ENCODE measurements around the gene OR8K3.

Gene OR8K3
- 0 reads per million in 3 donors for total RNA-seq

GRCh38 chr11:56314844-56315243 lies at the start of gene OR8K3:
OR8K3 (plus strand) TSS chr11:56315144; CDS start chr11:56318307, 3,163 bp downstream.
- no peak within 1 kb of the TSS for H3K27ac ChIP-seq (ENCODE audit: insufficient read depth, low read length, poor library complexity, severe bottlenecking)

GRCh38 chr11:56271092-56271491 lies 43.9 kb upstream of the OR8K3 start:
- no peak overlapping the region for H3K27ac ChIP-seq (ENCODE audit: insufficient read depth, low read length, poor library complexity, severe bottlenecking)
- H3K27me3 ChIP-seq (replicated peaks; ENCODE audit: control insufficient read depth, insufficient read depth, low read length, poor library complexity, severe bottlenecking) = no peaks in the 10 kb centered on the region
- no peaks in the 10 kb centered on the region for H3K9me3 ChIP-seq (ENCODE audit: control insufficient read depth, low read length)
- H3K36me3 ChIP-seq (ENCODE audit: control insufficient read depth, insufficient read depth, low read length) = no peaks in the 10 kb centered on the region
- DNase-seq = no peak
- no peaks in the 10 kb centered on the region for H3K4me1 ChIP-seq (ENCODE audit: control insufficient read depth, insufficient read depth, low read length, poor library complexity, severe bottlenecking)
- no peak overlapping the region for H3K4me3 ChIP-seq (ENCODE audit: insufficient read depth, low read depth, low read length, poor library complexity, severe bottlenecking)

More at GRCh38 chr11:56314844-56315243, at the start of gene OR8K3:
- no peaks in the 10 kb centered on the region for H3K9me3 ChIP-seq (ENCODE audit: control insufficient read depth, low read length)
- no peak within 1 kb of the TSS for H3K4me3 ChIP-seq (ENCODE audit: insufficient read depth, low read depth, low read length, poor library complexity, severe bottlenecking)
- no peaks in the 10 kb centered on the region for H3K4me1 ChIP-seq (ENCODE audit: control insufficient read depth, insufficient read depth, low read length, poor library complexity, severe bottlenecking)
- H3K27me3 ChIP-seq (replicated peaks; ENCODE audit: control insufficient read depth, insufficient read depth, low read length, poor library complexity, severe bottlenecking) = no peaks in the 10 kb centered on the region
- H3K36me3 ChIP-seq (ENCODE audit: control insufficient read depth, insufficient read depth, low read length) = no peaks in the 10 kb centered on the region
- no peak for DNase-seq

- no peak for DNase-seq
- Histone ChIP-seq H3K4me3 (ENCODE audit: insufficient read depth, low read depth, low read length, poor library complexity, severe bottlenecking) (no peak within 1 kb of the TSS), H3K4me1 (ENCODE audit: control insufficient read depth, insufficient read depth, low read length, poor library complexity, severe bottlenecking) (no peaks in the 10 kb centered on the region), H3K27me3 (replicated peaks; ENCODE audit: control insufficient read depth, insufficient read depth, low read length, poor library complexity, severe bottlenecking) (no peaks in the 10 kb centered on the region), H3K36me3 (ENCODE audit: control insufficient read depth, insufficient read depth, low read length) (no peaks in the 10 kb centered on the region), H3K27ac (ENCODE audit: insufficient read depth, low read length, poor library complexity, severe bottlenecking) (no peak within 1 kb of the TSS), H3K9me3 (ENCODE audit: control insufficient read depth, low read length) (no peaks in the 10 kb centered on the region)
These were observed 41.1 kb upstream of the OR8K3 start, which contains the start of gene OR5T1 for GRCh38 chr11:56273854-56274253. OR5T1 (plus strand) TSS chr11:56274154; CDS start chr11:56275639, 1,485 bp downstream.

- H3K27me3 ChIP-seq (replicated peaks; ENCODE audit: control insufficient read depth, insufficient read depth, low read length, poor library complexity, severe bottlenecking) = no peaks in the 10 kb centered on the region
- no peak within 1 kb of the TSS for H3K4me3 ChIP-seq (ENCODE audit: insufficient read depth, low read depth, low read length, poor library complexity, severe bottlenecking)
- no peak for DNase-seq
- H3K27ac ChIP-seq (ENCODE audit: insufficient read depth, low read length, poor library complexity, severe bottlenecking) = no peak within 1 kb of the TSS
- no peaks in the 10 kb centered on the region for H3K9me3 ChIP-seq (ENCODE audit: control insufficient read depth, low read length)
- no peaks in the 10 kb centered on the region for H3K36me3 ChIP-seq (ENCODE audit: control insufficient read depth, insufficient read depth, low read length)
- H3K4me1 ChIP-seq (ENCODE audit: control insufficient read depth, insufficient read depth, low read length, poor library complexity, severe bottlenecking) = no peaks in the 10 kb centered on the region
These were observed 22.8 kb upstream of the OR8K3 start, which contains the start of gene OR8H1 for GRCh38 chr11:56292154-56292553. OR8H1 (minus strand) TSS chr11:56292254; CDS start chr11:56291062, 1,192 bp downstream.

- Histone ChIP-seq H3K27ac (ENCODE audit: insufficient read depth, low read length, poor library complexity, severe bottlenecking) (no peak overlapping the region), H3K36me3 (ENCODE audit: control insufficient read depth, insufficient read depth, low read length) (no peaks in the 10 kb centered on the region), H3K4me3 (ENCODE audit: insufficient read depth, low read depth, low read length, poor library complexity, severe bottlenecking) (no peak overlapping the region), H3K27me3 (replicated peaks; ENCODE audit: control insufficient read depth, insufficient read depth, low read length, poor library complexity, severe bottlenecking) (no peaks in the 10 kb centered on the region), H3K4me1 (ENCODE audit: control insufficient read depth, insufficient read depth, low read length, poor library complexity, severe bottlenecking) (no peaks in the 10 kb centered on the region), H3K9me3 (ENCODE audit: control insufficient read depth, low read length) (no peaks in the 10 kb centered on the region)
- DNase-seq = no peak
These were observed 18.0 kb upstream of the OR8K3 start for GRCh38 chr11:56296898-56297297.

- H3K4me1 ChIP-seq (ENCODE audit: control insufficient read depth, insufficient read depth, low read length, poor library complexity, severe bottlenecking) = no peaks in the 10 kb centered on the region
- no peak overlapping the region for H3K4me3 ChIP-seq (ENCODE audit: insufficient read depth, low read depth, low read length, poor library complexity, severe bottlenecking)
- DNase-seq = no peak
- no peaks in the 10 kb centered on the region for H3K27me3 ChIP-seq (replicated peaks; ENCODE audit: control insufficient read depth, insufficient read depth, low read length, poor library complexity, severe bottlenecking)
- no peaks in the 10 kb centered on the region for H3K36me3 ChIP-seq (ENCODE audit: control insufficient read depth, insufficient read depth, low read length)
- no peaks in the 10 kb centered on the region for H3K9me3 ChIP-seq (ENCODE audit: control insufficient read depth, low read length)
- no peak overlapping the region for H3K27ac ChIP-seq (ENCODE audit: insufficient read depth, low read length, poor library complexity, severe bottlenecking)
These were observed 7.1 kb upstream of the OR8K3 start for GRCh38 chr11:56307836-56308235.

- Histone ChIP-seq H3K36me3 (ENCODE audit: control insufficient read depth, insufficient read depth, low read length) (no peaks in the 10 kb centered on the region), H3K4me1 (ENCODE audit: control insufficient read depth, insufficient read depth, low read length, poor library complexity, severe bottlenecking) (no peaks in the 10 kb centered on the region), H3K9me3 (ENCODE audit: control insufficient read depth, low read length) (no peaks in the 10 kb centered on the region), H3K27ac (ENCODE audit: insufficient read depth, low read length, poor library complexity, severe bottlenecking) (no peak overlapping the region), H3K27me3 (replicated peaks; ENCODE audit: control insufficient read depth, insufficient read depth, low read length, poor library complexity, severe bottlenecking) (no peaks in the 10 kb centered on the region), H3K4me3 (ENCODE audit: insufficient read depth, low read depth, low read length, poor library complexity, severe bottlenecking) (no peak overlapping the region)
- DNase-seq = no peak
These were observed 17.0 kb downstream of the OR8K3 start for GRCh38 chr11:56331861-56332491.

- Histone ChIP-seq H3K9me3 (ENCODE audit: control insufficient read depth, low read length) (peaks cover 2% of the 10 kb centered on the region), H3K4me3 (ENCODE audit: insufficient read depth, low read depth, low read length, poor library complexity, severe bottlenecking) (no peak overlapping the region), H3K27ac (ENCODE audit: insufficient read depth, low read length, poor library complexity, severe bottlenecking) (no peak overlapping the region), H3K4me1 (ENCODE audit: control insufficient read depth, insufficient read depth, low read length, poor library complexity, severe bottlenecking) (no peaks in the 10 kb centered on the region), H3K36me3 (ENCODE audit: control insufficient read depth, insufficient read depth, low read length) (no peaks in the 10 kb centered on the region), H3K27me3 (replicated peaks; ENCODE audit: control insufficient read depth, insufficient read depth, low read length, poor library complexity, severe bottlenecking) (no peaks in the 10 kb centered on the region)
- no peak for DNase-seq
These were observed 18.2 kb downstream of the OR8K3 start for GRCh38 chr11:56333156-56333555.

- Histone ChIP-seq H3K9me3 (ENCODE audit: control insufficient read depth, low read length) (peaks cover 2% of the 10 kb centered on the region), H3K36me3 (ENCODE audit: control insufficient read depth, insufficient read depth, low read length) (no peaks in the 10 kb centered on the region), H3K4me3 (ENCODE audit: insufficient read depth, low read depth, low read length, poor library complexity, severe bottlenecking) (no peak overlapping the region), H3K27me3 (replicated peaks; ENCODE audit: control insufficient read depth, insufficient read depth, low read length, poor library complexity, severe bottlenecking) (no peaks in the 10 kb centered on the region), H3K27ac (ENCODE audit: insufficient read depth, low read length, poor library complexity, severe bottlenecking) (no peak overlapping the region), H3K4me1 (ENCODE audit: control insufficient read depth, insufficient read depth, low read length, poor library complexity, severe bottlenecking) (no peaks in the 10 kb centered on the region)
- no peak for DNase-seq
These were observed 25.3 kb downstream of the OR8K3 start for GRCh38 chr11:56340289-56340688.

- H3K4me1 ChIP-seq (ENCODE audit: control insufficient read depth, insufficient read depth, low read length, poor library complexity, severe bottlenecking) = no peaks in the 10 kb centered on the region
- H3K27me3 ChIP-seq (replicated peaks; ENCODE audit: control insufficient read depth, insufficient read depth, low read length, poor library complexity, severe bottlenecking) = no peaks in the 10 kb centered on the region
- no peak within 1 kb of the TSS for H3K4me3 ChIP-seq (ENCODE audit: insufficient read depth, low read depth, low read length, poor library complexity, severe bottlenecking)
- DNase-seq = no peak
- no peaks in the 10 kb centered on the region for H3K36me3 ChIP-seq (ENCODE audit: control insufficient read depth, insufficient read depth, low read length)
- no peak within 1 kb of the TSS for H3K27ac ChIP-seq (ENCODE audit: insufficient read depth, low read length, poor library complexity, severe bottlenecking)
- no peaks in the 10 kb centered on the region for H3K9me3 ChIP-seq (ENCODE audit: control insufficient read depth, low read length)
These were observed 30.8 kb downstream of the OR8K3 start, which contains the start of gene OR8K1 for GRCh38 chr11:56345739-56346138. OR8K1 (plus strand) TSS chr11:56346039; CDS start chr11:56346039, 0 bp downstream.
